Left forelimb (tissue), 1 donor: ENCODE data around the gene CUL3.

Experiments
- DNase-seq: peaks from one replicate; pipeline ENCODE4 v3.0.0-alpha.2; 2018; ENCODE audit warnings: low spot score

Gene CUL3

GRCh38 chr2:224580248-224580647 lies 4.9 kb downstream of the CUL3 start:
- no peak for DNase-seq

- no peak for DNase-seq
Observed at GRCh38 chr2:224579411-224579810, 5.8 kb downstream of the CUL3 start.

GRCh38 chr2:224577541-224577940 lies 7.6 kb downstream of the CUL3 start:
- DNase-seq, result no peak

- no peak for DNase-seq
Observed at GRCh38 chr2:224576088-224576715, 9.0 kb downstream of the CUL3 start.

GRCh38 chr2:224574423-224575084 lies 10.6 kb downstream of the CUL3 start:
- DNase-seq, result no peak

- no peak for DNase-seq
Observed at GRCh38 chr2:224573724-224574123, 11.4 kb downstream of the CUL3 start.

GRCh38 chr2:224572338-224572737 lies 12.8 kb downstream of the CUL3 start:
- no peak for DNase-seq

GRCh38 chr2:224570328-224570993 lies 14.7 kb downstream of the CUL3 start:
- DNase-seq, result no peak

- DNase-seq, result no peak
Observed at GRCh38 chr2:224569654-224570053, 15.5 kb downstream of the CUL3 start.

GRCh38 chr2:224565452-224566035 lies 19.6 kb downstream of the CUL3 start:
- no peak for DNase-seq

GRCh38 chr2:224563537-224563936 lies 21.6 kb downstream of the CUL3 start:
- DNase-seq, result no peak

- DNase-seq, result no peak
Observed at GRCh38 chr2:224562831-224563230, 22.3 kb downstream of the CUL3 start.

GRCh38 chr2:224561234-224562005 lies 23.7 kb downstream of the CUL3 start:
- DNase-seq, result no peak

GRCh38 chr2:224560549-224560948 lies 24.6 kb downstream of the CUL3 start:
- DNase-seq, result no peak

GRCh38 chr2:224557610-224558009 lies 27.6 kb downstream of the CUL3 start:
- no peak for DNase-seq

GRCh38 chr2:224556381-224556780 lies 28.8 kb downstream of the CUL3 start:
- no peak for DNase-seq

GRCh38 chr2:224555823-224556366 lies 29.3 kb downstream of the CUL3 start:
- no peak for DNase-seq

- DNase-seq, result no peak
Observed at GRCh38 chr2:224552771-224553170, 32.4 kb downstream of the CUL3 start.

GRCh38 chr2:224551693-224552092 lies 33.5 kb downstream of the CUL3 start:
- no peak for DNase-seq

- DNase-seq, result no peak
Observed at GRCh38 chr2:224546926-224547325, 38.2 kb downstream of the CUL3 start.

GRCh38 chr2:224545884-224546644 lies 39.1 kb downstream of the CUL3 start:
- DNase-seq, result no peak
